ENCODE results near the gene SPC24. TPM values are rescaled to one million over a fixed set of nuclear protein-coding genes. Genes with fewer than 3 reads are reported as not detected.
"Not testable (repeated sequence)": the region's sequence is repeated elsewhere in the genome, so short reads cannot be mapped to it uniquely, and the experiment has no call there.

The SPC24 gene
- total and polyA plus RNA-seq, 2 donors (not counting 1 experiment from before 2014, with no cell fraction given), result 0.12 to 0.15 TPM

- no peak for TF ChIP-seq CTCF (IDR thresholded peaks at IDR 0.05)
- no peak for TF ChIP-seq EZH2 (IDR thresholded peaks at IDR 0.05; ENCODE audit: borderline replicate concordance, insufficient read depth, low read depth, low read length, poor library complexity, severe bottlenecking)
- POLR2A ChIA-PET, result interaction anchor here (0.6 kb wide), 2 partner anchors 10 to 48 kb away, joined by 4 to 9 read pairs; no protein-coding TSS in a partner anchor
Measured at GRCh38 chr19:11182994-11183393, 27.4 kb upstream of the SPC24 start.

GRCh38 chr19:11181488-11181887, 25.9 kb upstream of the SPC24 start:
- peak overlapping the region; percentile 2 for H3K4me3 Mint-ChIP-seq
- H3K27me3 Mint-ChIP-seq, result peaks cover 23% of the 10 kb centered on the region
- Histone ChIP-seq H4K20me1 (ENCODE audit: control insufficient read depth, insufficient read depth, low read length, poor library complexity, severe bottlenecking) (no peaks in the 10 kb centered on the region), H3K9ac (ENCODE audit: low read length) (no peak overlapping the region), H2AFZ (ENCODE audit: insufficient read depth, low read depth, low read length, poor library complexity, severe bottlenecking) (no peak overlapping the region), H3K9me3 (ENCODE audit: control extremely low read depth in 1 of 3, control insufficient read depth in 2 of 3, insufficient read depth in 1 of 3, low read length in 2 of 3) (peaks cover 0 to under 1% (median 0%) of the 10 kb centered on the region in 3 donors), H3K4me1 (ENCODE audit: control insufficient read depth in 2 of 2, insufficient read depth in 2 of 2, low read length in 2 of 2) (peaks cover 12 to 15% of the 10 kb centered on the region in 2 donors), H3K79me2 (ENCODE audit: control insufficient read depth, insufficient read depth, low read length) (no peaks in the 10 kb centered on the region), H3K27ac (ENCODE audit: low read length in 2 of 2) (no peak overlapping the region), H3K36me3 (replicated peaks in 1 of 2; ENCODE audit: control extremely low read depth in 1 of 2, control insufficient read depth in 1 of 2, extremely low read depth in 1 of 2, insufficient read depth in 2 of 2, low read length in 1 of 2) (no peaks in the 10 kb centered on the region), H3K27me3 (replicated peaks in 1 of 4; ENCODE audit: control extremely low read depth in 1 of 4, control insufficient read depth in 3 of 4, insufficient read depth in 4 of 4, low read length in 3 of 4) (peaks cover 0 to 20% (median 7%) of the 10 kb centered on the region in 4 experiments), H3K4me3 (ENCODE audit: control extremely low read depth in 1 of 5, extremely low read depth in 1 of 5, insufficient read depth in 1 of 5, low read depth in 2 of 5, low read length in 4 of 5) (no peak overlapping the region), H3K4me2 (replicated peaks; ENCODE audit: low read depth, low read length, poor library complexity, severe bottlenecking) (no peak overlapping the region)
- peaks cover 17% of the 10 kb centered on the region for H3K4me1 Mint-ChIP-seq
- peak overlapping the region; percentile 10 for H3K27ac Mint-ChIP-seq
- ChIA-PET POLR2A (no interaction called here), CTCF (no interaction called here)
- no CpG with 5 or more reads among the region's 4 CpGs for WGBS (ENCODE audit: insufficient coverage)
- intact Hi-C loops (cut with micrococcal nuclease), result no loop called here
- TF ChIP-seq CTCF (IDR thresholded peaks at IDR 0.05), result no peak
- no peak for TF ChIP-seq EZH2 (IDR thresholded peaks at IDR 0.05; ENCODE audit: borderline replicate concordance, insufficient read depth, low read depth, low read length, poor library complexity, severe bottlenecking)
- ATAC-seq (ENCODE audit: low read depth) (no peak), DNase-seq (no peak)
- H3K9me3 Mint-ChIP-seq (ENCODE audit: insufficient read depth), result no peaks in the 10 kb centered on the region

More at GRCh38 chr19:11182994-11183393, 27.4 kb upstream of the SPC24 start:
- Histone ChIP-seq H3K36me3 (replicated peaks in 1 of 2; ENCODE audit: control extremely low read depth in 1 of 2, control insufficient read depth in 1 of 2, extremely low read depth in 1 of 2, insufficient read depth in 2 of 2, low read length in 1 of 2) (no peaks in the 10 kb centered on the region), H3K9ac (ENCODE audit: low read length) (no peak overlapping the region), H3K79me2 (ENCODE audit: control insufficient read depth, insufficient read depth, low read length) (no peaks in the 10 kb centered on the region), H3K4me1 (ENCODE audit: control insufficient read depth in 2 of 2, insufficient read depth in 2 of 2, low read length in 2 of 2) (peaks cover 12 to 15% of the 10 kb centered on the region in 2 donors), H3K4me3 (ENCODE audit: control extremely low read depth in 1 of 5, extremely low read depth in 1 of 5, insufficient read depth in 1 of 5, low read depth in 2 of 5, low read length in 4 of 5) (no peak overlapping the region), H3K9me3 (ENCODE audit: control extremely low read depth in 1 of 3, control insufficient read depth in 2 of 3, insufficient read depth in 1 of 3, low read length in 2 of 3) (no peaks in the 10 kb centered on the region), H2AFZ (ENCODE audit: insufficient read depth, low read depth, low read length, poor library complexity, severe bottlenecking) (no peak overlapping the region), H3K27me3 (replicated peaks in 1 of 4; ENCODE audit: control extremely low read depth in 1 of 4, control insufficient read depth in 3 of 4, insufficient read depth in 4 of 4, low read length in 3 of 4) (peaks cover 0 to 17% (median 5%) of the 10 kb centered on the region in 4 experiments), H4K20me1 (ENCODE audit: control insufficient read depth, insufficient read depth, low read length, poor library complexity, severe bottlenecking) (no peaks in the 10 kb centered on the region), H3K4me2 (replicated peaks; ENCODE audit: low read depth, low read length, poor library complexity, severe bottlenecking) (no peak overlapping the region), H3K27ac (ENCODE audit: low read length in 2 of 2) (no peak overlapping the region)
- ATAC-seq (ENCODE audit: low read depth) (no peak), DNase-seq (no peak)
- CTCF ChIA-PET, result interaction anchor here (1.6 kb wide), 1 partner anchor 57 kb away, joined by 5 read pairs; no protein-coding TSS in a partner anchor
- peaks cover 19% of the 10 kb centered on the region for H3K27me3 Mint-ChIP-seq
- H3K4me3 Mint-ChIP-seq, result no peak overlapping the region
- no CpG with 5 or more reads among the region's 1 CpG for WGBS (ENCODE audit: insufficient coverage)
- no peak overlapping the region for H3K27ac Mint-ChIP-seq
- H3K4me1 Mint-ChIP-seq, result peaks cover 14% of the 10 kb centered on the region
- no peaks in the 10 kb centered on the region for H3K9me3 Mint-ChIP-seq (ENCODE audit: insufficient read depth)
- intact Hi-C loops (cut with micrococcal nuclease), result no loop called here

- H3K9ac ChIP-seq (ENCODE audit: low read length); H3K4me3 ChIP-seq (ENCODE audit: control extremely low read depth in 1 of 5, extremely low read depth in 1 of 5, insufficient read depth in 1 of 5, low read depth in 2 of 5, low read length in 4 of 5); H3K79me2 ChIP-seq (ENCODE audit: control insufficient read depth, insufficient read depth, low read length); H2AFZ ChIP-seq (ENCODE audit: insufficient read depth, low read depth, low read length, poor library complexity, severe bottlenecking); POLR2A ChIA-PET; H3K4me3 Mint-ChIP-seq; H3K9me3 Mint-ChIP-seq (ENCODE audit: insufficient read depth); H3K9me3 ChIP-seq (ENCODE audit: control extremely low read depth in 1 of 3, control insufficient read depth in 2 of 3, insufficient read depth in 1 of 3, low read length in 2 of 3); H3K27ac ChIP-seq (ENCODE audit: low read length in 2 of 2); DNase-seq; H3K36me3 ChIP-seq (replicated peaks in 1 of 2; ENCODE audit: control extremely low read depth in 1 of 2, control insufficient read depth in 1 of 2, extremely low read depth in 1 of 2, insufficient read depth in 2 of 2, low read length in 1 of 2); ATAC-seq (ENCODE audit: low read depth); H3K27ac Mint-ChIP-seq; H3K4me2 ChIP-seq (replicated peaks; ENCODE audit: low read depth, low read length, poor library complexity, severe bottlenecking); H4K20me1 ChIP-seq (ENCODE audit: control insufficient read depth, insufficient read depth, low read length, poor library complexity, severe bottlenecking); CTCF ChIA-PET; intact Hi-C loops (cut with micrococcal nuclease): not testable (repeated sequence)
- Mint-ChIP-seq H3K27me3 (peaks cover 23% of the 10 kb centered on the region), H3K4me1 (peaks cover 17% of the 10 kb centered on the region)
- H3K4me1 ChIP-seq (ENCODE audit: control insufficient read depth in 2 of 2, insufficient read depth in 2 of 2, low read length in 2 of 2), result peaks cover 12 to 15% of the 10 kb centered on the region in 2 donors
- WGBS (ENCODE audit: insufficient coverage), result 100% methylated on average over 3 of the region's 8 CpGs
- H3K27me3 ChIP-seq (replicated peaks in 1 of 4; ENCODE audit: control extremely low read depth in 1 of 4, control insufficient read depth in 3 of 4, insufficient read depth in 4 of 4, low read length in 3 of 4), result peaks cover 0 to 20% (median 7%) of the 10 kb centered on the region in 4 experiments
Measured at GRCh38 chr19:11180975-11181374, 25.4 kb upstream of the SPC24 start.

Measured in B cell (primary cell).